Dendritic cell treated with granulocyte-macrophage colony-stimulating factor and Interleukin-4, amounts not matched to agents 40 ng/mL and 50 ng/mL, for 4 days (primary cell): ENCODE measurements around the gene TSPAN33.
"Not testable (repeated sequence)": the region's sequence is repeated elsewhere in the genome, so short reads cannot be mapped to it uniquely, and the experiment has no call there.

Source experiments
- H3K27ac Mint-ChIP-seq: one replicate; pipeline ENCODE4 v1.8.0; 2022; ENCODE audit warnings: mild to moderate bottlenecking, mixed read lengths
- H3K27me3 Mint-ChIP-seq: one replicate; pipeline ENCODE4 v1.8.0; 2022; ENCODE audit warnings: mild to moderate bottlenecking, mixed read lengths
- H3K36me3 Mint-ChIP-seq: one replicate; pipeline ENCODE4 v1.8.0; 2022; ENCODE audit warnings: low read depth, mixed read lengths
- H3K4me1 Mint-ChIP-seq: one replicate; pipeline ENCODE4 v1.8.0; 2022; ENCODE audit warnings: low read depth, mixed read lengths
- H3K4me3 Mint-ChIP-seq: one replicate; pipeline ENCODE4 v1.8.0; 2022; ENCODE audit warnings: mild to moderate bottlenecking, moderate library complexity, mixed read lengths
- H3K9me3 Mint-ChIP-seq: one replicate; pipeline ENCODE4 v1.8.0; 2022; ENCODE audit warnings: mixed read lengths
- intact Hi-C: fragments of 100-400 bp; cut with micrococcal nuclease; formaldehyde crosslinking; loops from one replicate; pipeline ENCODE4 v1.15.0; 2022

Gene TSPAN33, protein sequence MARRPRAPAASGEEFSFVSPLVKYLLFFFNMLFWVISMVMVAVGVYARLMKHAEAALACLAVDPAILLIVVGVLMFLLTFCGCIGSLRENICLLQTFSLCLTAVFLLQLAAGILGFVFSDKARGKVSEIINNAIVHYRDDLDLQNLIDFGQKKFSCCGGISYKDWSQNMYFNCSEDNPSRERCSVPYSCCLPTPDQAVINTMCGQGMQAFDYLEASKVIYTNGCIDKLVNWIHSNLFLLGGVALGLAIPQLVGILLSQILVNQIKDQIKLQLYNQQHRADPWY

GRCh38 chr7:129144095-129144833, at the start of gene TSPAN33:
Gene TSPAN33 (plus strand): TSS chr7:129144707. CDS start chr7:129144981, 274 bp downstream.
- intact Hi-C loops, result no loop called here
- H3K27ac Mint-ChIP-seq, result peak within 1 kb of the TSS; percentile 70
- H3K27me3 Mint-ChIP-seq, result peaks cover 24% of the 10 kb centered on the region
- H3K4me3 Mint-ChIP-seq, result peak within 1 kb of the TSS; percentile 85
- peaks cover 20% of the 10 kb centered on the region for H3K36me3 Mint-ChIP-seq
- H3K9me3 Mint-ChIP-seq, result no peaks in the 10 kb centered on the region
- peaks cover 53% of the 10 kb centered on the region for H3K4me1 Mint-ChIP-seq

GRCh38 chr7:129095258-129095657, 49.2 kb upstream of the TSPAN33 start:
- H3K36me3 Mint-ChIP-seq, result no peaks in the 10 kb centered on the region
- H3K27me3 Mint-ChIP-seq, result no peaks in the 10 kb centered on the region
- peaks cover 22% of the 10 kb centered on the region for H3K4me1 Mint-ChIP-seq
- H3K4me3 Mint-ChIP-seq, result no peak overlapping the region
- H3K27ac Mint-ChIP-seq, result peak overlapping the region; percentile 43
- H3K9me3 Mint-ChIP-seq, result no peaks in the 10 kb centered on the region
- intact Hi-C loops, result loop anchor here (10.0 kb wide), 1 partner anchor 90 kb away; no protein-coding TSS in a partner anchor

DNA sequence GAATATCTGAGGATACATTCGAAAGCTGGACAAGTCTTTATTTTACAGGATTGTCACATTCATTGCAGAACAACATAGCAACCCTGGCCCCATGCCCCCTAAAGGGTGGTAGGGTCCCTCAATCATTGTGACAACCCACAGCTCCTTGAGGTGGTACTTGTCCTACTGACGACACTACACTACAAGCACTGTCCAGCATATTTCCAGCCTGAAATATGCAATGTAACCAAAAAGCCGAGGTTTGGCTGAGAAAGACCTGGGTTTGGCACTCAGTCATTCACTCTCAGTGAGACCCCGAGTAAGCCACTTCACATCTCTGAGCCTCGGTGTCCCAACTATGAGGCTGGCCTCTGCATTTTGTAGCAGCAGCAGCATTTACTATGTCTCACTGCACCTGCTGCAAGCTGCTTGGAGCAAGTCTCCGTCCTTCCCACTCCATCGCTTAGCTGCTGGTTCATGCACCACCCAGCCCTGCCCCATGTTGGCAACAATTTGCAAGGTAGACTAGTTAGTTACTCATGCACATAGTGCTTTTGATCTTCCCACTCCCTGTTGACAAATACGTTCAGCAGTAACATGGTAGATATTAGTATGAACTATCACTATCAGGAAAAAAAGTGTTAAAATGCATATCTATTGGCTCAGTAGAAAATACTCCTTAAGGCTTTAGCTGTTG, 46.0 kb upstream of the TSPAN33 start:
- H3K36me3 Mint-ChIP-seq, result no peaks in the 10 kb centered on the region
- H3K4me3 Mint-ChIP-seq, result no peak overlapping the region
- H3K27me3 Mint-ChIP-seq, result no peaks in the 10 kb centered on the region
- peaks cover 25% of the 10 kb centered on the region for H3K4me1 Mint-ChIP-seq
- intact Hi-C loops, result loop anchor here (10.0 kb wide), 1 partner anchor 94 kb away; no protein-coding TSS in a partner anchor
- H3K9me3 Mint-ChIP-seq, result no peaks in the 10 kb centered on the region
- H3K27ac Mint-ChIP-seq, result no peak overlapping the region

DNA sequence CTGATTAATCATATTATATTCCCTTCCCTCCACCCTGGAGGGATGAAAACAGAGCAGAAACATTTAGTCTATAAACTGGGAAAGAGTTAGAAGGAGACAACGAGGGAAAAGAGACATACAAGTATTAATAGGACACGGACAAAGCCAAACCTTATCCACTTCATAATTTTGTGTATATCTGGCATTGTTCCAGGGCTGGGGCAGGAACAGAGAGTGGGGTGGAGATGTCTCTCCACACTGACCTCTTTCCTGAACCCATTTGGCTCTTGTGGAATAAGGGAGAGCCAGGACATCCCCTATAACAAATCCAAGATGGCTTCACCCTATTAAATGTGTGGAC, 43.7 kb upstream of the TSPAN33 start:
- Mint-ChIP-seq H3K36me3 (no peaks in the 10 kb centered on the region), H3K4me1 (peaks cover 21% of the 10 kb centered on the region), H3K27me3 (no peaks in the 10 kb centered on the region), H3K4me3 (no peak overlapping the region), H3K27ac (no peak overlapping the region), H3K9me3 (no peaks in the 10 kb centered on the region)
- intact Hi-C loops, result no loop called here

DNA sequence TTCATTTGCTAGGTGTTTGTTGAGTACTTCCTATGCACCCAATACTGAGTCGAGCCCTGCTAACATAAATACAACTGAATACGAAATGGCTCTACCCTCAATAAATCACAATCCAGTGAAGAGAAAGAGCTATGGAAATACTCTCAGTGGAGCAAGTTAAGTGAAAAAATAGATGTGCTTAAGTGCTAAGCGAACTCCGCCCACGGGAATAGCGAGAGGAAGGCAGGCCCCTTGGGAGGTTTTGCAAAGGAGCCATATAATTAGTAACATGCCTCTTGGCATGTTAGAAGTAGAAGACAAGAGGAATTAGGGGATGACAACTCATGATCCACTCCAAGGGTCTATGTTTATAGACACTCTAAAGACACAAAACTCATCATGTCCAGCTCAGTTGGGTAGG, 42.8 kb upstream of the TSPAN33 start:
- Mint-ChIP-seq H3K4me1 (peaks cover 23% of the 10 kb centered on the region), H3K27ac (no peak overlapping the region), H3K4me3 (no peak overlapping the region), H3K9me3 (no peaks in the 10 kb centered on the region), H3K27me3 (no peaks in the 10 kb centered on the region), H3K36me3 (no peaks in the 10 kb centered on the region)
- intact Hi-C loops, result no loop called here

- Mint-ChIP-seq H3K27me3 (peaks cover 2% of the 10 kb centered on the region), H3K9me3 (no peaks in the 10 kb centered on the region), H3K4me3 (no peak overlapping the region), H3K4me1 (peaks cover 23% of the 10 kb centered on the region), H3K27ac (no peak overlapping the region), H3K36me3 (no peaks in the 10 kb centered on the region)
- intact Hi-C loops, result no loop called here
These were observed 40.8 kb upstream of the TSPAN33 start for GRCh38 chr7:129103561-129104324.

DNA sequence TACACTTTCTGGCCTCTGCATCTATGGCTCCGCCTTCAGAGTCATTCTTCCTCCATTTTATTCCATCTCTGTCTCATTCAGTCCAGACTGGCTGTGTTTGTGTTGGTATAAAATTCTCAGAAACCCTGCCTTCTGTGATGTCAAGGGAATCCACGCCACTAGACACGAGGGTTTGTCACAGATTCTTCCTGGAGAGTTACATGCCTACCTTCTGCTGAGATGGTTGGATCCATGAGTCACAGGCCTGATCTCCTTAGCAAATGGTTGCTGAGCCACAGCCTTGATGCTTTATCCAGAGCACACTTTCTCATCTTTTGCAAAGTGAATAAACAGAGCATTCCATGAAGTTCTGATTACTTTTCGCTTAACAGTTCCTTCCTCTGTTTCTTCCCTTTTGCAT, 35.9 kb upstream of the TSPAN33 start:
- no peaks in the 10 kb centered on the region for H3K9me3 Mint-ChIP-seq
- peaks cover 2% of the 10 kb centered on the region for H3K27me3 Mint-ChIP-seq
- peaks cover 12% of the 10 kb centered on the region for H3K4me1 Mint-ChIP-seq
- no peak overlapping the region for H3K4me3 Mint-ChIP-seq
- H3K27ac Mint-ChIP-seq, result no peak overlapping the region
- intact Hi-C loops, result no loop called here
- no peaks in the 10 kb centered on the region for H3K36me3 Mint-ChIP-seq

DNA sequence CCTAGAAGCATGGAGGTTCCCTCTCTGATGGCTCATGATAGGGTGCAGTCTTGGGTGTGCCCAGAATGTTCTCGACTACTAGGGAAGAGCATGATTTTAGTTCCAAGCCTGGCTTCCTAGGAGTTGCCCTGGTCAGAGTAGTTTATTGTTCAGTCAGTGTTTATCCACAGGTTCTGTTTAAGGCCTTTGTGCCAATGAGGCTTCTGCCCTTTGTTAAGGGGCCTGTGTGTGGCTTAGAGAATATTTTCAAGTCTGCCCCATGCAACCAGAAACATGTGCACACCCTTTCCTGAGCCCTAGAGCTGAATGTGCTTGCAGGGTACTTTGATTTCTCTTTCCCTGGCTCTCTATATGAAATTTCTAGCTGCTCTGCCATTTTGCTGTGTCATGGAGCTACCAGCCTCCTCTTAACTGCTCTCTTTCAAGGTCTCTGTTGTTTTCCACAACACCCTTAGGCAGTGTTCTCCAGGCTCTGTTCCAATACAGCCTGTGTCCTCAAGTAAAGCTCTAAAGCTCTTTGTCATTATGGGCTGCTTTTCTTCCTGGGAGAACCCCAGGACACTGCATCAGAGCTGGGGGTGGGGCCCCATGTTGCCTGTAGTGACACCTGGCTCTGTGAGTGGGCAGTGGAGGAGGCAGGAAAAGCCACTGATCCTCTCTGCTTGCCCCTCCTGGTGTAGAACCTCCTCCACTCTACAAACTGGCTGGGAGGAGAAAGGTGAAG, 34.1 kb upstream of the TSPAN33 start:
- intact Hi-C loops, result no loop called here
- H3K4me3 Mint-ChIP-seq, result no peak overlapping the region
- no peaks in the 10 kb centered on the region for H3K36me3 Mint-ChIP-seq
- peaks cover 2% of the 10 kb centered on the region for H3K27me3 Mint-ChIP-seq
- peaks cover 12% of the 10 kb centered on the region for H3K4me1 Mint-ChIP-seq
- no peaks in the 10 kb centered on the region for H3K9me3 Mint-ChIP-seq
- no peak overlapping the region for H3K27ac Mint-ChIP-seq

DNA sequence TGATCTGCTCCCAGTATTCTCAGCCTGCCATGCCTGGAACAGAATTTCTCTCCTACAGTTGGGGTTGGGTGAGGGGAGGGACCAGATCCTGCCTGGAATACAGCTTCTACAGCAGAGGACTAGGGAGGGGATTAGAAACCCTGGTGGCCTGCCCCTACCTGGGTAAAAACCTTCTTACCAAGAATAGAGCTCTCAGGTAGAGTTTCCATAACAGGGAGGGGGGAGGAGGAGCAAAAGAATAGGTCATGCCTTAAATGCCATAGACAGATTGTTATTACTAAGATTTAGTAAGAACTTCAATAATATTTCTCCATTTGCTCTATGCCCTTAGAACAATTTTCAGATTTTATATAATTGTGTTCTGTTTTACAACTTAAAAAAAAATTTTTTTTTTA, 33.5 kb upstream of the TSPAN33 start:
- intact Hi-C loops, result no loop called here
- peaks cover 8% of the 10 kb centered on the region for H3K4me1 Mint-ChIP-seq
- no peak overlapping the region for H3K27ac Mint-ChIP-seq
- H3K4me3 Mint-ChIP-seq, result no peak overlapping the region
- H3K36me3 Mint-ChIP-seq, result no peaks in the 10 kb centered on the region
- H3K27me3 Mint-ChIP-seq, result peaks cover 2% of the 10 kb centered on the region
- H3K9me3 Mint-ChIP-seq, result no peaks in the 10 kb centered on the region

DNA sequence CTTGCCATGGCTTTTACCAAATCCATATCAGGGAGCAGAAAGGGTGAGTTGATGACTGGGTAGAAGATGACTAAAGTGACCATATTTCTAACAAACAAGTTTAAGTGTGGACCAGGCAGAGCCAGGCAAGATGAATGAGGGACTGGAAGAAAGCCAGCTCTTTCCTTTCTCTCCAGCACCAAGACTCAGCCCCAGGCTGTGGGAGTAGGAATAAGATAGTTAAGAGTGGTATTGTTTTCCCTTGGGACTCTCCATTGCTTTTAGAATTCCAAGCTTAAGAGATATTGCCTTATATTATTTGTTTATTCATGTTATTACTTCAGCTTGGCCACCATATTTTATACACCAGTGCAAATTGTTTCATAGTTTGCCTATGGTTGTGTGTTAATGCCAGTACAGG, 28.8 kb upstream of the TSPAN33 start:
- intact Hi-C loops, result no loop called here
- Mint-ChIP-seq H3K27me3 (no peaks in the 10 kb centered on the region), H3K36me3 (peaks cover 2% of the 10 kb centered on the region), H3K4me1 (peaks cover 8% of the 10 kb centered on the region), H3K27ac (no peak overlapping the region), H3K4me3 (no peak overlapping the region), H3K9me3 (peaks cover 3% of the 10 kb centered on the region)

DNA sequence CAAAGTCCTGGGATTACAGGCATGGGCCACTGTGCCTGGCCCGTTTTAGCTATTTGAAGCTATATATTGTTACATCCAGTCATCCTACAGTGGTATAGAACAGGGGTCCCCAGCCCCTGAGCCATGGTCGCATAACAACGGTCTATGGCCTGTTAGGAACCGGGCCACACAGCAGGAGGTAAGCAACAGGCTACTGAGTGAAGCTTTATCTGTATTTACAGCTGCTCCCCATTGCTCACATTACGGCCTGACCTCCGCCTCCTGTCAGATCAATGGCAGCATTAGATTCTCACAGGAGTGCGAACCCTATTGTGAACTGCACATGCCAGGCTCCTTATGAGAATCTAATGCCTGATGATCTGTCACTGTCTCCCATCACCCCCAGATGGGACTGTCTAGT, 26.3 kb upstream of the TSPAN33 start:
- H3K36me3 Mint-ChIP-seq, result peaks cover 14% of the 10 kb centered on the region
- H3K27me3 Mint-ChIP-seq, result no peaks in the 10 kb centered on the region
- no peak overlapping the region for H3K27ac Mint-ChIP-seq
- peaks cover 29% of the 10 kb centered on the region for H3K4me1 Mint-ChIP-seq
- no peak overlapping the region for H3K4me3 Mint-ChIP-seq
- intact Hi-C loops, result no loop called here
- peaks cover 16% of the 10 kb centered on the region for H3K9me3 Mint-ChIP-seq

DNA sequence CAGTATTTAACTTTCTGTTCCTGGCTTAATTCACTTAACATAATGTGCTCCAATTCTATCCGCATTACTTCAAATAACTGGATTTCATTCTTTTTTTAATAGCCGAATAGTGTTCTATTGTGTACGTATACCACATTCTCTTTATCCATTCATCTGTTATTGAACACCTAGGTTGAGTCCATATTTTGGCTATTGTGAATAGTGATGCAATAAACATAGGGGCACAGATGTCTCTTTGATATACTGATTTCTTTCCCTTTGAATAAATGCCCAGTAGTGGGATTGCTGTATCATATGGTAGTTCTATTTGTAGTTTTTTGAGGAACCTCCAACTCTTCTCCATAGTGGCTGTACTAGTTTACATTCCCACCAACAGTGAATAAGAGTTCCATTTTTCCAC, 25.5 kb upstream of the TSPAN33 start:
- Mint-ChIP-seq H3K27me3 (no peaks in the 10 kb centered on the region), H3K4me1 (peaks cover 34% of the 10 kb centered on the region), H3K4me3 (no peak overlapping the region), H3K27ac (no peak overlapping the region), H3K9me3 (peaks cover 16% of the 10 kb centered on the region), H3K36me3 (peaks cover 14% of the 10 kb centered on the region)
- intact Hi-C loops, result no loop called here

GRCh38 chr7:129121501-129122077, 22.9 kb upstream of the TSPAN33 start:
- peaks cover 14% of the 10 kb centered on the region for H3K36me3 Mint-ChIP-seq
- H3K27me3 Mint-ChIP-seq, intact Hi-C loops, H3K4me3 Mint-ChIP-seq: not testable (repeated sequence)
- H3K4me1 Mint-ChIP-seq, result peaks cover 43% of the 10 kb centered on the region
- H3K9me3 Mint-ChIP-seq, result peaks cover 16% of the 10 kb centered on the region
- H3K27ac Mint-ChIP-seq, result peak overlapping the region; percentile 83
